ENCODE data around the gene SMIM10.
"Not testable (repeated sequence)": the region's sequence is repeated elsewhere in the genome, so short reads cannot be mapped to it uniquely, and the experiment has no call there.

SMIM10 gene

GRCh38 chrX:135015523-135016245 is 24.9 kb downstream of the SMIM10 start:
- no peak for DNase-seq (ENCODE audit: low spot score)

- DNase-seq (ENCODE audit: low spot score), result not testable (repeated sequence)
These were observed 29.1 kb downstream of the SMIM10 start for GRCh38 chrX:135019890-135020289.

- not testable (repeated sequence) for DNase-seq (ENCODE audit: low spot score)
These were observed 33.0 kb downstream of the SMIM10 start for GRCh38 chrX:135023791-135024190.

GRCh38 chrX:135024526-135024925 is 33.7 kb downstream of the SMIM10 start:
- no peak for DNase-seq (ENCODE audit: low spot score)

GRCh38 chrX:135030207-135030963 is 39.6 kb downstream of the SMIM10 start:
- DNase-seq (ENCODE audit: low spot score), result not testable (repeated sequence)

GRCh38 chrX:135041149-135042123 is 50.6 kb downstream of the SMIM10 start:
- not testable (repeated sequence) for DNase-seq (ENCODE audit: low spot score)
